Measurements from ENCODE around the gene FLCN.

FLCN gene

DNA sequence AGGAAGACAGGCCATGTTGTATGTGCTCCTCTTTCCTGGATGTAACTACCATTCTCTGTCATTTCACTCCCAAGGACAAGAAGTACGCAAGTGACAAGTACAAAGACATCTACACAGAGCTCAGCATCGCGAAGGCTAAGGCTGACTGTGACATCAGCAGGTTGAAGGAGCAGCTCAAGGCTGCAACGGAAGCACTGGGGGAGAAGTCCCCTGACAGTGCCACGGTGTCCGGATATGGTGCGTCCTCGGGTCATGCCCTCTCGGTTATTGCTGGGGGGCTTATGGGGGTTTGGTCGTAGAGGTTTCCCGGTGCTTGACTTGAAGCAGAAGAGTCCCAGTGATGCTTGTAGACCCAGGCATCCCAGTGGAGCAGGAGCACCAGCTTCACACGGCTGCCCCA lies 59.8 kb downstream of the FLCN start:
- no peaks in the 10 kb centered on the region for H3K36me3 ChIP-seq (ENCODE audit: low read length)
- no peak overlapping the region for H3K4me3 ChIP-seq (ENCODE audit: insufficient read depth, low read length, poor library complexity, severe bottlenecking)
- no peak overlapping the region for H3K27ac ChIP-seq (ENCODE audit: low read depth, low read length)
- TF ChIP-seq, protein P1, sequence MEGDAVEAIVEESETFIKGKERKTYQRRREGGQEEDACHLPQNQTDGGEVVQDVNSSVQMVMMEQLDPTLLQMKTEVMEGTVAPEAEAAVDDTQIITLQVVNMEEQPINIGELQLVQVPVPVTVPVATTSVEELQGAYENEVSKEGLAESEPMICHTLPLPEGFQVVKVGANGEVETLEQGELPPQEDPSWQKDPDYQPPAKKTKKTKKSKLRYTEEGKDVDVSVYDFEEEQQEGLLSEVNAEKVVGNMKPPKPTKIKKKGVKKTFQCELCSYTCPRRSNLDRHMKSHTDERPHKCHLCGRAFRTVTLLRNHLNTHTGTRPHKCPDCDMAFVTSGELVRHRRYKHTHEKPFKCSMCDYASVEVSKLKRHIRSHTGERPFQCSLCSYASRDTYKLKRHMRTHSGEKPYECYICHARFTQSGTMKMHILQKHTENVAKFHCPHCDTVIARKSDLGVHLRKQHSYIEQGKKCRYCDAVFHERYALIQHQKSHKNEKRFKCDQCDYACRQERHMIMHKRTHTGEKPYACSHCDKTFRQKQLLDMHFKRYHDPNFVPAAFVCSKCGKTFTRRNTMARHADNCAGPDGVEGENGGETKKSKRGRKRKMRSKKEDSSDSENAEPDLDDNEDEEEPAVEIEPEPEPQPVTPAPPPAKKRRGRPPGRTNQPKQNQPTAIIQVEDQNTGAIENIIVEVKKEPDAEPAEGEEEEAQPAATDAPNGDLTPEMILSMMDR (IDR thresholded peaks at IDR 0.05; ENCODE audit: insufficient read depth, low read length, poor library complexity, severe bottlenecking), result no peak
- TF ChIP-seq EZH2phosphoT487 (conservative IDR thresholded peaks at IDR 0.05; ENCODE audit: low read length), result no peak
- H3K79me2 ChIP-seq (ENCODE audit: insufficient read depth, low read length), result no peaks in the 10 kb centered on the region
- no peaks in the 10 kb centered on the region for H3K9me3 ChIP-seq (ENCODE audit: insufficient read depth, low read length)
- no peak overlapping the region for H3K9ac ChIP-seq (ENCODE audit: low read length)
- no peaks in the 10 kb centered on the region for H3K27me3 ChIP-seq (ENCODE audit: low read length)
- no peaks in the 10 kb centered on the region for H3F3A ChIP-seq (ENCODE audit: insufficient read depth)
- H4K20me1 ChIP-seq (ENCODE audit: low read depth, low read length), result no peaks in the 10 kb centered on the region
- H3K4me2 ChIP-seq (ENCODE audit: low read depth, low read length, poor library complexity, severe bottlenecking), result no peak overlapping the region
- no peak overlapping the region for H2AFZ ChIP-seq (ENCODE audit: low read depth, low read length, severe bottlenecking)
- no peaks in the 10 kb centered on the region for H3K9me2 ChIP-seq (replicated peaks; ENCODE audit: insufficient read depth, low read length)

DNA sequence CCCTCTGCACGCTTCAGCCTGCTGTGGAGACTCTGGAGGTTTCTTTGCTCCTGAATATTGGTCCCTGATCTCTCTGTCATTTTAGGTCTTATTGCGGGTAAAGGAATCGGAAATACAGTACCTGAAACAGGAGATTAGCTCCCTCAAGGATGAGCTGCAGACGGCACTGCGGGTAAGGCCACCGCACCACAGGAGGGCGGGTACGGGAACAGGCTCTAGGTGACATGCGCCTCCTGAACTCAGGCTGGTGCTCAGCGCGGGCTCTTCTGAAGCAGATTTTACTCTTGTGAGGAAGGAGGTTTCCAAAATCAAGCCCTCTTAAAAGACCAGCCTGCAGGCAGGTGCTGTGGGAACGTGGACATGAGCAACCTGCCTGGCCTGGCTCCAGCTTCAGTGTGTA lies 60.6 kb downstream of the FLCN start:
- no peak for TF ChIP-seq EZH2phosphoT487 (conservative IDR thresholded peaks at IDR 0.05; ENCODE audit: low read length)
- TF ChIP-seq, protein P1 (IDR thresholded peaks at IDR 0.05; ENCODE audit: insufficient read depth, low read length, poor library complexity, severe bottlenecking), result no peak
- Histone ChIP-seq H3K79me2 (ENCODE audit: insufficient read depth, low read length) (no peaks in the 10 kb centered on the region), H3K9ac (ENCODE audit: low read length) (no peak overlapping the region), H4K20me1 (ENCODE audit: low read depth, low read length) (no peaks in the 10 kb centered on the region), H3F3A (ENCODE audit: insufficient read depth) (no peaks in the 10 kb centered on the region), H3K4me2 (ENCODE audit: low read depth, low read length, poor library complexity, severe bottlenecking) (no peak overlapping the region), H3K4me3 (ENCODE audit: insufficient read depth, low read length, poor library complexity, severe bottlenecking) (no peak overlapping the region), H3K9me3 (ENCODE audit: insufficient read depth, low read length) (no peaks in the 10 kb centered on the region), H3K27me3 (ENCODE audit: low read length) (no peaks in the 10 kb centered on the region), H2AFZ (ENCODE audit: low read depth, low read length, severe bottlenecking) (no peak overlapping the region), H3K36me3 (ENCODE audit: low read length) (no peaks in the 10 kb centered on the region), H3K27ac (ENCODE audit: low read depth, low read length) (no peak overlapping the region), H3K9me2 (replicated peaks; ENCODE audit: insufficient read depth, low read length) (no peaks in the 10 kb centered on the region)

DNA sequence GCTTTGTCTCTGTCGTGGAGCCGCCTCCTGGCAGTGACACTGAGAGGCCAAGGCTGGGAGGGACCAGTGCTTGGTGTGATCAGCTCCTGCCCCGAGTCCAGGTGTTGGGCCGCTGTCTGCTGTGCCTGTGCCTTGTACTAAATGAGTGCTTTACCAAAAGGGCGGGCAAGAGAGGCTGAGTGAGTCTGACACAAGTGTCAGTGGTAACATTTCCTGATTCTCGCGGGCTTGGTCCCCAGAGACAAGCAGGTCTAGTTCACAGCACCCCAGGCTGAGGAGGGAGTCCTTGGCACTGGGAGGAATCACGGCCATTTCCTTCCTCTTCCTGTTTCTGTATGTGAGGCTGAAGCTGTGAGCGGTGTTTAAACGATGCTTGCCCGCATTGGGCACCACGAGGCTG lies 61.1 kb downstream of the FLCN start:
- no peaks in the 10 kb centered on the region for H3K9me2 ChIP-seq (replicated peaks; ENCODE audit: insufficient read depth, low read length)
- no peak overlapping the region for H3K4me3 ChIP-seq (ENCODE audit: insufficient read depth, low read length, poor library complexity, severe bottlenecking)
- H3K9me3 ChIP-seq (ENCODE audit: insufficient read depth, low read length), result no peaks in the 10 kb centered on the region
- no peaks in the 10 kb centered on the region for H3K79me2 ChIP-seq (ENCODE audit: insufficient read depth, low read length)
- H3F3A ChIP-seq (ENCODE audit: insufficient read depth), result no peaks in the 10 kb centered on the region
- H4K20me1 ChIP-seq (ENCODE audit: low read depth, low read length), result no peaks in the 10 kb centered on the region
- no peaks in the 10 kb centered on the region for H3K36me3 ChIP-seq (ENCODE audit: low read length)
- H2AFZ ChIP-seq (ENCODE audit: low read depth, low read length, severe bottlenecking), result no peak overlapping the region
- no peak overlapping the region for H3K27ac ChIP-seq (ENCODE audit: low read depth, low read length)
- H3K27me3 ChIP-seq (ENCODE audit: low read length), result no peaks in the 10 kb centered on the region
- TF ChIP-seq, protein P1 (IDR thresholded peaks at IDR 0.05; ENCODE audit: insufficient read depth, low read length, poor library complexity, severe bottlenecking), result no peak
- no peak for TF ChIP-seq EZH2phosphoT487 (conservative IDR thresholded peaks at IDR 0.05; ENCODE audit: low read length)
- H3K4me2 ChIP-seq (ENCODE audit: low read depth, low read length, poor library complexity, severe bottlenecking), result no peak overlapping the region
- H3K9ac ChIP-seq (ENCODE audit: low read length), result no peak overlapping the region
